Measurements from ENCODE around the gene RCOR1. TPM values are rescaled to one million over a fixed set of nuclear protein-coding genes. Genes with fewer than 3 reads are reported as not detected.

Gene RCOR1
- total and polyA plus RNA-seq, 2 experiments from 2014 or later, result 9.9 to 30.2 TPM

GRCh38 chr14:102625564-102626296 lies 33.3 kb downstream of the RCOR1 start:
- no peaks in the 10 kb centered on the region for H3K9me2 ChIP-seq (replicated peaks; ENCODE audit: insufficient read depth)
- H3K4me2 ChIP-seq, result no peak overlapping the region
- DNase-seq (ENCODE audit: low spot score), result no peak
- WGBS (ENCODE audit: low lambda C conversion rate, missing lambda C conversion rate), result 93% methylated on average over 6 of the region's 6 CpGs
- no peak overlapping the region for H2AFZ ChIP-seq
- H3K27ac ChIP-seq, result no peak overlapping the region
- H3K4me3 ChIP-seq, result no peak overlapping the region
- H3K9me3 ChIP-seq (ENCODE audit: low read depth), result no peaks in the 10 kb centered on the region
- no peaks in the 10 kb centered on the region for H3K27me3 ChIP-seq
- peaks cover 12% of the 10 kb centered on the region for H3K4me1 ChIP-seq (ENCODE audit: insufficient read depth)
- no peak for TF ChIP-seq EZH2 (IDR thresholded peaks at IDR 0.05; ENCODE audit: borderline replicate concordance)
- TF ChIP-seq, protein P1, sequence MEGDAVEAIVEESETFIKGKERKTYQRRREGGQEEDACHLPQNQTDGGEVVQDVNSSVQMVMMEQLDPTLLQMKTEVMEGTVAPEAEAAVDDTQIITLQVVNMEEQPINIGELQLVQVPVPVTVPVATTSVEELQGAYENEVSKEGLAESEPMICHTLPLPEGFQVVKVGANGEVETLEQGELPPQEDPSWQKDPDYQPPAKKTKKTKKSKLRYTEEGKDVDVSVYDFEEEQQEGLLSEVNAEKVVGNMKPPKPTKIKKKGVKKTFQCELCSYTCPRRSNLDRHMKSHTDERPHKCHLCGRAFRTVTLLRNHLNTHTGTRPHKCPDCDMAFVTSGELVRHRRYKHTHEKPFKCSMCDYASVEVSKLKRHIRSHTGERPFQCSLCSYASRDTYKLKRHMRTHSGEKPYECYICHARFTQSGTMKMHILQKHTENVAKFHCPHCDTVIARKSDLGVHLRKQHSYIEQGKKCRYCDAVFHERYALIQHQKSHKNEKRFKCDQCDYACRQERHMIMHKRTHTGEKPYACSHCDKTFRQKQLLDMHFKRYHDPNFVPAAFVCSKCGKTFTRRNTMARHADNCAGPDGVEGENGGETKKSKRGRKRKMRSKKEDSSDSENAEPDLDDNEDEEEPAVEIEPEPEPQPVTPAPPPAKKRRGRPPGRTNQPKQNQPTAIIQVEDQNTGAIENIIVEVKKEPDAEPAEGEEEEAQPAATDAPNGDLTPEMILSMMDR (IDR thresholded peaks at IDR 0.05; ENCODE audit: poor library complexity), result no peak
- TF ChIP-seq EZH2phosphoT487 (IDR thresholded peaks at IDR 0.05; ENCODE audit: low read depth, severe bottlenecking, unreplicated experiment), result no peak
- no peaks in the 10 kb centered on the region for H3K36me3 ChIP-seq (replicated peaks; ENCODE audit: insufficient read depth, low read depth)
- peaks cover 93% of the 10 kb centered on the region for H4K20me1 ChIP-seq (ENCODE audit: insufficient read depth, poor library complexity, severe bottlenecking)
- H3K79me2 ChIP-seq, result peaks cover 100% of the 10 kb centered on the region

GRCh38 chr14:102626530-102626929 lies 34.1 kb downstream of the RCOR1 start:
- no peaks in the 10 kb centered on the region for H3K27me3 ChIP-seq
- H3K36me3 ChIP-seq (replicated peaks; ENCODE audit: insufficient read depth, low read depth), result no peaks in the 10 kb centered on the region
- peaks cover 100% of the 10 kb centered on the region for H3K79me2 ChIP-seq
- H3K9me3 ChIP-seq (ENCODE audit: low read depth), result no peaks in the 10 kb centered on the region
- no peak overlapping the region for H3K4me2 ChIP-seq
- peaks cover 93% of the 10 kb centered on the region for H4K20me1 ChIP-seq (ENCODE audit: insufficient read depth, poor library complexity, severe bottlenecking)
- no peak for DNase-seq (ENCODE audit: low spot score)
- TF ChIP-seq EZH2 (IDR thresholded peaks at IDR 0.05; ENCODE audit: borderline replicate concordance) (no peak), EZH2phosphoT487 (IDR thresholded peaks at IDR 0.05; ENCODE audit: low read depth, severe bottlenecking, unreplicated experiment) (no peak)
- TF ChIP-seq, protein P1 (IDR thresholded peaks at IDR 0.05; ENCODE audit: poor library complexity), result no peak
- H3K9me2 ChIP-seq (replicated peaks; ENCODE audit: insufficient read depth), result no peaks in the 10 kb centered on the region
- WGBS (ENCODE audit: low lambda C conversion rate, missing lambda C conversion rate), result 88% methylated on average over 1 of the region's 1 CpG
- no peak overlapping the region for H3K27ac ChIP-seq
- H3K4me1 ChIP-seq (ENCODE audit: insufficient read depth), result peaks cover 12% of the 10 kb centered on the region
- no peak overlapping the region for H2AFZ ChIP-seq
- no peak overlapping the region for H3K4me3 ChIP-seq

DNA sequence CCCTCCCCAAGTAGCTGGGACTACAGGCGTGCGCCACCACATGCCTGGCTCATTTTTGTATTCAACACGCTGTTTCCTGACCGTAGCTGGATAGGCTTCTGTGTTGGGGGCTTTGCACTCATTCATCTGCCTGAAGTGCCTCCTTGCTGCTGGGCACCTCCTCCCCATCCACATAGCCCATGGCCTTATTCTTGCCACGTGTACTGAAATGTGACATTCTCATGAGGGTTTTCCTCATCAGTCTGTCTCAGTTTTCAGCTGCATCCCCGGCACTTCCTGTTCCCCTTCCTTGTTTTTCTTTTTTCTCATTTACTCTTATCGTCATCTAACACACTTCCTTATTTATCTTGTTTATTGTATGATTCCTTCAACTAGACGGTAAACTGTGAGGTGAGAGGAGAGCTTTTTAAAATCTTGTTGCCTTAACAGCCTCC lies 36.6 kb downstream of the RCOR1 start:
- Histone ChIP-seq H3K36me3 (replicated peaks; ENCODE audit: insufficient read depth, low read depth) (no peaks in the 10 kb centered on the region), H3K27me3 (no peaks in the 10 kb centered on the region), H3K27ac (peak overlapping the region; percentile 34), H3K79me2 (peaks cover 98% of the 10 kb centered on the region), H4K20me1 (ENCODE audit: insufficient read depth, poor library complexity, severe bottlenecking) (peaks cover 93% of the 10 kb centered on the region), H2AFZ (no peak overlapping the region), H3K9me3 (ENCODE audit: low read depth) (no peaks in the 10 kb centered on the region), H3K4me2 (no peak overlapping the region), H3K4me3 (no peak overlapping the region), H3K4me1 (ENCODE audit: insufficient read depth) (peaks cover 12% of the 10 kb centered on the region), H3K9me2 (replicated peaks; ENCODE audit: insufficient read depth) (no peaks in the 10 kb centered on the region)
- DNase-seq (ENCODE audit: low spot score), result no peak
- TF ChIP-seq EZH2phosphoT487 (IDR thresholded peaks at IDR 0.05; ENCODE audit: low read depth, severe bottlenecking, unreplicated experiment), result no peak
- TF ChIP-seq EZH2 (IDR thresholded peaks at IDR 0.05; ENCODE audit: borderline replicate concordance), result no peak
- TF ChIP-seq, protein P1 (IDR thresholded peaks at IDR 0.05; ENCODE audit: poor library complexity), result no peak
- 73% methylated on average over 8 of the region's 8 CpGs for WGBS (ENCODE audit: low lambda C conversion rate, missing lambda C conversion rate)

Data from hepatocyte (in vitro differentiated cells).